A673 (cell line): ENCODE measurements around the gene CHD9.

Experiments
- EZH2 ChIP-seq: fragments of 200-600 bp; sonication (generic); IDR thresholded peaks from 2 replicates; pipeline ENCODE4 v1.6.1; 2017; ENCODE audit warnings: borderline replicate concordance, low read depth, mild to moderate bottlenecking, mixed read lengths, antibody characterized with exemption, low read length; ENCODE audit not compliant: poor library complexity, severe bottlenecking
- TF ChIP-seq, protein P1 (sequence below): fragments of 300-800, 200-600 bp; sonication (generic); conservative IDR thresholded peaks from 2 replicates; pipeline ENCODE4 v1.5.1; 2017; ENCODE audit warnings: low read depth, mild to moderate bottlenecking, antibody characterized with exemption, low read length, moderate library complexity, mixed read lengths

DNA sequence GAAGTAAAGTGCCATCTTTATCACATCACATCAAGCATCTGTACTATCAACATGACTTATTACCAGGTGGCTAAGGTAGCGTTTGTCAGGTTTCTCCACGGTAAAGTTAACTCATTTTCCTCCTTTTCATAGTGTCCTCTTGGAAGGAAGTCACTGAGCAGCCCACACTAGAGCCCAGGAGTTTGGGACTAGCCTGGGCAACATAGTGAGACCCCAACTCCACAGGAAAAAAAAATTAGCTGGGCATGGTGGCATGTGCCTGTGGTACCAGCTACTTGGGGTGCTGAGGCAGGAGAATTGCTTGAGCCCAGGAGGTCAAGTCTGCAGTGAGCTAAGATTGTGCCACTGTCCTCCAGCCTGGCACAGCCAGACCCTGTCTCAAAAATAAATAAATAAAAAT, 12.9 kb downstream of the CHD9 start:
- TF ChIP-seq, protein P1, sequence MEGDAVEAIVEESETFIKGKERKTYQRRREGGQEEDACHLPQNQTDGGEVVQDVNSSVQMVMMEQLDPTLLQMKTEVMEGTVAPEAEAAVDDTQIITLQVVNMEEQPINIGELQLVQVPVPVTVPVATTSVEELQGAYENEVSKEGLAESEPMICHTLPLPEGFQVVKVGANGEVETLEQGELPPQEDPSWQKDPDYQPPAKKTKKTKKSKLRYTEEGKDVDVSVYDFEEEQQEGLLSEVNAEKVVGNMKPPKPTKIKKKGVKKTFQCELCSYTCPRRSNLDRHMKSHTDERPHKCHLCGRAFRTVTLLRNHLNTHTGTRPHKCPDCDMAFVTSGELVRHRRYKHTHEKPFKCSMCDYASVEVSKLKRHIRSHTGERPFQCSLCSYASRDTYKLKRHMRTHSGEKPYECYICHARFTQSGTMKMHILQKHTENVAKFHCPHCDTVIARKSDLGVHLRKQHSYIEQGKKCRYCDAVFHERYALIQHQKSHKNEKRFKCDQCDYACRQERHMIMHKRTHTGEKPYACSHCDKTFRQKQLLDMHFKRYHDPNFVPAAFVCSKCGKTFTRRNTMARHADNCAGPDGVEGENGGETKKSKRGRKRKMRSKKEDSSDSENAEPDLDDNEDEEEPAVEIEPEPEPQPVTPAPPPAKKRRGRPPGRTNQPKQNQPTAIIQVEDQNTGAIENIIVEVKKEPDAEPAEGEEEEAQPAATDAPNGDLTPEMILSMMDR, result no peak
- no peak for TF ChIP-seq EZH2
